ENCODE results near the gene PNPLA2. TPM values are rescaled to one million over a fixed set of nuclear protein-coding genes. Genes with fewer than 3 reads are reported as not detected.

The PNPLA2 gene
- total RNA-seq, 1 experiment from 2014 or later = 66.5 TPM

DNA sequence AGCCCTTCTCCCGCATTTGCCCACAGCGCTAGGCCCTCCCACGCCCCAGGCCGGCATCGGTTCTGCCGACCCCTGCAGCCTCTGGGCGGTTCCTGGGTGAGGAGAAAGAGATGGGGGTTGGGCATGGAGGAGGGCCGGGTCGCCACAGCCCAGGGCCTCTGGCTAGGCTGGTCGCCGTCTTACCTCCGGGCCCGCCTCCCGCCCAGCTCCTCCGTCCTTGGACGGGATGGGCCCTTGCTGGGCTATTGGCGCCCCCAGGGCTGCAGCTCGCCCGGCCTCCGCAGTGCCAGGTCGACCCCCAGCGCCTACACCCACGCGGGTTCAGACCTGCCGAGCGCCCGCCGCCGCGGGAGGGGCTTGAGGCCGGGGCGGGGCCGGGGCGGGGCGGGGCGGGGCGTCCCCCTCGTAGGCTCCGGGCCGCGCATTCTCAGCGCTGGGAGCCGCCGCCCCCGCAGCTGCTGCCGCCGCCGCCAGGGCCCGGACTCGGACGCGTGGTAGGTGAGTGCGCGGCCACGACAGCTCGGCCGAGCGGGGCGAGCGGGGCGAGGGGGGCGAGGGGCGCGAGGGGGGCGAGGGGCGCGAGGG lies 13.9 kb downstream of the PNPLA2 start, which contains the start of gene CD151:
Gene CD151 (plus strand): TSS at position 424 of the 585 bp plus-strand sequence. CDS start 3,118 bp downstream, outside the sequence.
- Mint-ChIP-seq H3K9me3 (no peaks in the 10 kb centered on the region), H3K4me3 (peak within 1 kb of the TSS; percentile 73), H3K27me3 (ENCODE audit: low read depth) (peaks cover 31% of the 10 kb centered on the region), H3K4me1 (peaks cover 39% of the 10 kb centered on the region), H3K36me3 (no peaks in the 10 kb centered on the region), H3K27ac (no peak within 1 kb of the TSS)
- TF ChIP-seq SP1 (CRISPR knock-in tag; conservative IDR thresholded peaks at IDR 0.05) = peak; percentile 49; the same call in 1 of the 2 replicates
- TF ChIP-seq GTF2I (CRISPR knock-in tag; conservative IDR thresholded peaks at IDR 0.05) = no peak
- 0 out of 2 replicates have a peak, but pooled peaks have one; percentile 36 for TF ChIP-seq FOXK1 (CRISPR knock-in tag; IDR thresholded peaks at IDR 0.05)
- TF ChIP-seq, protein P1, sequence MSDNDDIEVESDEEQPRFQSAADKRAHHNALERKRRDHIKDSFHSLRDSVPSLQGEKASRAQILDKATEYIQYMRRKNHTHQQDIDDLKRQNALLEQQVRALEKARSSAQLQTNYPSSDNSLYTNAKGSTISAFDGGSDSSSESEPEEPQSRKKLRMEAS (CRISPR knock-in tag; IDR thresholded peaks at IDR 0.05) = peak; percentile 16; the same call in 1 of the 2 replicates
- TF ChIP-seq, protein P2, sequence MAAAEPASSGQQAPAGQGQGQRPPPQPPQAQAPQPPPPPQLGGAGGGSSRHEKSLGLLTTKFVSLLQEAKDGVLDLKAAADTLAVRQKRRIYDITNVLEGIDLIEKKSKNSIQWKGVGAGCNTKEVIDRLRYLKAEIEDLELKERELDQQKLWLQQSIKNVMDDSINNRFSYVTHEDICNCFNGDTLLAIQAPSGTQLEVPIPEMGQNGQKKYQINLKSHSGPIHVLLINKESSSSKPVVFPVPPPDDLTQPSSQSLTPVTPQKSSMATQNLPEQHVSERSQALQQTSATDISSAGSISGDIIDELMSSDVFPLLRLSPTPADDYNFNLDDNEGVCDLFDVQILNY (CRISPR knock-in tag; IDR thresholded peaks at IDR 0.05) = 0 out of 2 replicates have a peak, but pooled peaks have one; percentile 39
- TF ChIP-seq, protein P3, sequence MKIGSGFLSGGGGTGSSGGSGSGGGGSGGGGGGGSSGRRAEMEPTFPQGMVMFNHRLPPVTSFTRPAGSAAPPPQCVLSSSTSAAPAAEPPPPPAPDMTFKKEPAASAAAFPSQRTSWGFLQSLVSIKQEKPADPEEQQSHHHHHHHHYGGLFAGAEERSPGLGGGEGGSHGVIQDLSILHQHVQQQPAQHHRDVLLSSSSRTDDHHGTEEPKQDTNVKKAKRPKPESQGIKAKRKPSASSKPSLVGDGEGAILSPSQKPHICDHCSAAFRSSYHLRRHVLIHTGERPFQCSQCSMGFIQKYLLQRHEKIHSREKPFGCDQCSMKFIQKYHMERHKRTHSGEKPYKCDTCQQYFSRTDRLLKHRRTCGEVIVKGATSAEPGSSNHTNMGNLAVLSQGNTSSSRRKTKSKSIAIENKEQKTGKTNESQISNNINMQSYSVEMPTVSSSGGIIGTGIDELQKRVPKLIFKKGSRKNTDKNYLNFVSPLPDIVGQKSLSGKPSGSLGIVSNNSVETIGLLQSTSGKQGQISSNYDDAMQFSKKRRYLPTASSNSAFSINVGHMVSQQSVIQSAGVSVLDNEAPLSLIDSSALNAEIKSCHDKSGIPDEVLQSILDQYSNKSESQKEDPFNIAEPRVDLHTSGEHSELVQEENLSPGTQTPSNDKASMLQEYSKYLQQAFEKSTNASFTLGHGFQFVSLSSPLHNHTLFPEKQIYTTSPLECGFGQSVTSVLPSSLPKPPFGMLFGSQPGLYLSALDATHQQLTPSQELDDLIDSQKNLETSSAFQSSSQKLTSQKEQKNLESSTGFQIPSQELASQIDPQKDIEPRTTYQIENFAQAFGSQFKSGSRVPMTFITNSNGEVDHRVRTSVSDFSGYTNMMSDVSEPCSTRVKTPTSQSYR (CRISPR knock-in tag; IDR thresholded peaks at IDR 0.05) = peak; percentile 87; the same call in 1 of the 2 replicates
- TF ChIP-seq OVOL2 (CRISPR knock-in tag; IDR thresholded peaks at IDR 0.05; ENCODE audit: borderline replicate concordance) = no peak
- ChIA-PET POLR2A (interaction anchor here (0.9 to 3.8 kb wide), 4 partner anchors 10 to 23 kb away, joined by 3 to 35 read pairs (median 5); partner anchors contain the start of genes PNPLA2, POLR2L, RPLP2 and TSPAN4), CTCF (interaction anchor here (0.6 to 7.7 kb wide), 4 partner anchors 10 to 92 kb away, joined by 3 to 82 read pairs (median 6); partner anchors contain the start of genes AP2A2, POLR2L and TSPAN4)
- DNase-seq (ENCODE audit: low spot score) (peak; percentile 70), ATAC-seq (peak; percentile 33)

DNA sequence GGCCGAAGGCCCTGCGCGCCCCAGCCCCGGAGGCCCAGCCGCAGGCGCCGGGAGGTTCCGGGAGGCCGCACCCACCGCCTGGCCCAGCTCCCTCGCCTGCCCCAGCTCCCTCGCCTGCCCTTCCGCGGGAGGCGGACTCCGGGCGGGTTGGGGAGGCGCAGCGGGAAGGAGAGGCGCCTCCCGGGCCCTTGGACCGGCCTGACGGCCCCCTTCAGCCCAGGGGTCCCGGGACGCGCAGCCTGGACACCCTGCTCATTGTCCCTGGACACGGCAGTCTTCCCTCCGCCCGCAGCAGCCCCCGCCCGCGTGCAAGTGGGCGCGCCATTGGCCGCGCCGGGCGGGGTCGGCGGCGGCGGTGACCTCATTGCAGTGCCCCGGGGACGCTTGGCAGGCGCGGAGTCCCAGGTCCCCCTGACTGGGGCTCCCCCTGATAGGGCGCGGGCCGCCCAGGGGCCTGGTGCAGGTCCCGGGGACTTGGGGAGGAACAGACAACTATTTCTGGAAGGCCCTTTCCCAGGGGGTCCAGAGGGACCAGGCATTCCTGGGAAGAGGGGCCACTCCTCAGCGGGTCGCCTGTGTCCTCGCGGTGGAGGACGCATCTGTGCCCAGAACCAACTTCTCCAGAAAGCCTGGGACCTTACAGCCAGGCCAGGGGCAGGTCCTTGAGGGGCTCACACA lies 14.5 kb downstream of the PNPLA2 start:
- POLR2A ChIA-PET = interaction anchor here (0.9 to 2.3 kb wide), 4 partner anchors 9 to 24 kb away, joined by 3 to 6 read pairs (median 4); partner anchors contain the start of genes PNPLA2, POLR2L, RPLP2 and TSPAN4
- DNase-seq (ENCODE audit: low spot score) = no peak

More for the DNA sequence above, 14.5 kb downstream of the PNPLA2 start:
- TF ChIP-seq, protein P4, sequence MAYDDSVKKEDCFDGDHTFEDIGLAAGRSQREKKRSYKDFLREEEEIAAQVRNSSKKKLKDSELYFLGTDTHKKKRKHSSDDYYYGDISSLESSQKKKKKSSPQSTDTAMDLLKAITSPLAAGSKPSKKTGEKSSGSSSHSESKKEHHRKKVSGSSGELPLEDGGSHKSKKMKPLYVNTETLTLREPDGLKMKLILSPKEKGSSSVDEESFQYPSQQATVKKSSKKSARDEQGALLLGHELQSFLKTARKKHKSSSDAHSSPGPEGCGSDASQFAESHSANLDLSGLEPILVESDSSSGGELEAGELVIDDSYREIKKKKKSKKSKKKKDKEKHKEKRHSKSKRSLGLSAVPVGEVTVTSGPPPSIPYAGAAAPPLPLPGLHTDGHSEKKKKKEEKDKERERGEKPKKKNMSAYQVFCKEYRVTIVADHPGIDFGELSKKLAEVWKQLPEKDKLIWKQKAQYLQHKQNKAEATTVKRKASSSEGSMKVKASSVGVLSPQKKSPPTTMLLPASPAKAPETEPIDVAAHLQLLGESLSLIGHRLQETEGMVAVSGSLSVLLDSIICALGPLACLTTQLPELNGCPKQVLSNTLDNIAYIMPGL (CRISPR knock-in tag; IDR thresholded peaks at IDR 0.05) = peak; percentile 28; the same call in 1 of the 2 replicates
- TF ChIP-seq, protein P5, sequence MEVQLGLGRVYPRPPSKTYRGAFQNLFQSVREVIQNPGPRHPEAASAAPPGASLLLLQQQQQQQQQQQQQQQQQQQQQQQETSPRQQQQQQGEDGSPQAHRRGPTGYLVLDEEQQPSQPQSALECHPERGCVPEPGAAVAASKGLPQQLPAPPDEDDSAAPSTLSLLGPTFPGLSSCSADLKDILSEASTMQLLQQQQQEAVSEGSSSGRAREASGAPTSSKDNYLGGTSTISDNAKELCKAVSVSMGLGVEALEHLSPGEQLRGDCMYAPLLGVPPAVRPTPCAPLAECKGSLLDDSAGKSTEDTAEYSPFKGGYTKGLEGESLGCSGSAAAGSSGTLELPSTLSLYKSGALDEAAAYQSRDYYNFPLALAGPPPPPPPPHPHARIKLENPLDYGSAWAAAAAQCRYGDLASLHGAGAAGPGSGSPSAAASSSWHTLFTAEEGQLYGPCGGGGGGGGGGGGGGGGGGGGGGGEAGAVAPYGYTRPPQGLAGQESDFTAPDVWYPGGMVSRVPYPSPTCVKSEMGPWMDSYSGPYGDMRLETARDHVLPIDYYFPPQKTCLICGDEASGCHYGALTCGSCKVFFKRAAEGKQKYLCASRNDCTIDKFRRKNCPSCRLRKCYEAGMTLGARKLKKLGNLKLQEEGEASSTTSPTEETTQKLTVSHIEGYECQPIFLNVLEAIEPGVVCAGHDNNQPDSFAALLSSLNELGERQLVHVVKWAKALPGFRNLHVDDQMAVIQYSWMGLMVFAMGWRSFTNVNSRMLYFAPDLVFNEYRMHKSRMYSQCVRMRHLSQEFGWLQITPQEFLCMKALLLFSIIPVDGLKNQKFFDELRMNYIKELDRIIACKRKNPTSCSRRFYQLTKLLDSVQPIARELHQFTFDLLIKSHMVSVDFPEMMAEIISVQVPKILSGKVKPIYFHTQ (CRISPR knock-in tag; IDR thresholded peaks at IDR 0.05) = no peak
- CTCF ChIA-PET = interaction anchor here (1.0 to 7.7 kb wide), 6 partner anchors 9 to 89 kb away, joined by 3 to 82 read pairs (median 4); partner anchors contain the start of genes POLR2L and TSPAN4
- no peak overlapping the region for H3K27ac Mint-ChIP-seq
- no peaks in the 10 kb centered on the region for H3K36me3 Mint-ChIP-seq
- no peak for ATAC-seq
- H3K27me3 Mint-ChIP-seq (ENCODE audit: low read depth) = peaks cover 25% of the 10 kb centered on the region
- peaks cover 33% of the 10 kb centered on the region for H3K4me1 Mint-ChIP-seq
- peak overlapping the region; percentile 73 for H3K4me3 Mint-ChIP-seq
- H3K9me3 Mint-ChIP-seq = no peaks in the 10 kb centered on the region
